ENCODE measurements around the gene SRBD1. TPM values are rescaled to one million over a fixed set of nuclear protein-coding genes. Genes with fewer than 3 reads are reported as not detected.
"Not testable (repeated sequence)": the region's sequence is repeated elsewhere in the genome, so short reads cannot be mapped to it uniquely, and the experiment has no call there.

Gene SRBD1
- total and polyA plus RNA-seq, 4 donors, result 4.0 to 22.2 (median 10.0) TPM

- WGBS, result 94% methylated on average over 1 of the region's 1 CpG
Measured at GRCh38 chr2:45432406-45432805, 178.7 kb downstream of the SRBD1 start.

GRCh38 chr2:45426025-45426424, 185.0 kb downstream of the SRBD1 start:
- H3K9ac ChIP-seq (ENCODE audit: low read depth in 1 of 2, low read length in 2 of 2); H3K27ac ChIP-seq (ENCODE audit: low read depth in 1 of 2, low read length in 2 of 2); H3K27me3 ChIP-seq (ENCODE audit: control insufficient read depth in 4 of 4, insufficient read depth in 4 of 4, low read length in 3 of 4); H3K4me3 ChIP-seq (ENCODE audit: low read depth in 1 of 3, low read length in 3 of 3); H3K36me3 ChIP-seq (ENCODE audit: control insufficient read depth in 4 of 4, insufficient read depth in 3 of 4, low read depth in 1 of 4, low read length in 3 of 4); DNase-seq (ENCODE audit: low spot score); H3K9me3 ChIP-seq (ENCODE audit: control insufficient read depth in 4 of 4, low read length in 3 of 4); H3K4me1 ChIP-seq (ENCODE audit: control insufficient read depth in 4 of 4, insufficient read depth in 4 of 4, low read length in 3 of 4): not testable (repeated sequence)
- 99% methylated on average over 4 of the region's 4 CpGs for WGBS

More at GRCh38 chr2:45432406-45432805, 178.7 kb downstream of the SRBD1 start:
- DNase-seq (ENCODE audit: low spot score), result no peak
- Histone ChIP-seq H3K27me3 (ENCODE audit: control insufficient read depth in 4 of 4, insufficient read depth in 4 of 4, low read length in 3 of 4) (no peaks in the 10 kb centered on the region), H3K9ac (ENCODE audit: low read depth in 1 of 2, low read length in 2 of 2) (no peak overlapping the region), H3K4me3 (ENCODE audit: low read depth in 1 of 3, low read length in 3 of 3) (no peak overlapping the region), H3K27ac (ENCODE audit: low read depth in 1 of 2, low read length in 2 of 2) (no peak overlapping the region), H3K4me1 (ENCODE audit: control insufficient read depth in 4 of 4, insufficient read depth in 4 of 4, low read length in 3 of 4) (no peaks in the 10 kb centered on the region), H3K36me3 (ENCODE audit: control insufficient read depth in 4 of 4, insufficient read depth in 3 of 4, low read depth in 1 of 4, low read length in 3 of 4) (peaks cover 0 to 2% (median 0%) of the 10 kb centered on the region in 4 donors), H3K9me3 (ENCODE audit: control insufficient read depth in 4 of 4, low read length in 3 of 4) (no peaks in the 10 kb centered on the region)
- TF ChIP-seq HNF4A (conservative IDR thresholded peaks at IDR 0.05) (no peak), REST (IDR thresholded peaks at IDR 0.05) (no peak), ATF3 (IDR thresholded peaks at IDR 0.05) (no peak), FOXA2 (IDR thresholded peaks at IDR 0.05) (no peak), RXRA (IDR thresholded peaks at IDR 0.05) (no peak), MAX (IDR thresholded peaks at IDR 0.05) (no peak), NR2F2 (IDR thresholded peaks at IDR 0.05) (no peak), TAF1 (conservative IDR thresholded peaks at IDR 0.05) (no peak), CTCF (IDR thresholded peaks at IDR 0.05; ENCODE audit: low read depth, low read length, missing input control) (no peak), SP1 (IDR thresholded peaks at IDR 0.05) (no peak), GABPA (IDR thresholded peaks at IDR 0.05 in 1 of 2, conservative IDR thresholded peaks at IDR 0.05 in 1 of 2) (no peak), ZBTB33 (IDR thresholded peaks at IDR 0.05) (no peak), RAD21 (IDR thresholded peaks at IDR 0.05) (no peak), FOXA1 (IDR thresholded peaks at IDR 0.05) (no peak), EGR1 (IDR thresholded peaks at IDR 0.05; ENCODE audit: low read depth in 2 of 2) (no peak), HNF4G (IDR thresholded peaks at IDR 0.05) (no peak), YY1 (IDR thresholded peaks at IDR 0.05) (no peak)
